Activated naive CD8-positive, alpha-beta T cell treated with anti-CD3 and anti-CD28 coated beads, Interleukin-2, amount 50 U/mL, for 24 hours (primary cell): Measurements from ENCODE around the gene GAGE1.
"Not testable (repeated sequence)": the region's sequence is repeated elsewhere in the genome, so short reads cannot be mapped to it uniquely, and the experiment has no call there.

Source experiments
- ATAC-seq: fragments of 150-1000 bp; cut with Tn5 transposase; one replicate; pipeline ENCODE4 v1.10.0; 2021
- DNase-seq: peaks from one replicate; pipeline ENCODE4 v3.0.0; 2021
- H3K27ac Mint-ChIP-seq: one replicate; pipeline ENCODE4 v1.8.0; 2021; ENCODE audit warnings: mild to moderate bottlenecking, mixed read lengths
- H3K27me3 Mint-ChIP-seq: one replicate; pipeline ENCODE4 v1.8.0; 2021; ENCODE audit warnings: mixed read lengths
- H3K36me3 Mint-ChIP-seq: one replicate; pipeline ENCODE4 v1.8.0; 2021; ENCODE audit warnings: low read depth, mixed read lengths
- H3K4me1 Mint-ChIP-seq: one replicate; pipeline ENCODE4 v1.8.0; 2021; ENCODE audit warnings: mixed read lengths
- H3K4me3 Mint-ChIP-seq: one replicate; pipeline ENCODE4 v1.8.0; 2021; ENCODE audit warnings: mild to moderate bottlenecking, moderate library complexity, mixed read lengths
- H3K9me3 Mint-ChIP-seq: one replicate; pipeline ENCODE4 v1.8.0; 2021; ENCODE audit warnings: mixed read lengths

GAGE1 gene, protein sequence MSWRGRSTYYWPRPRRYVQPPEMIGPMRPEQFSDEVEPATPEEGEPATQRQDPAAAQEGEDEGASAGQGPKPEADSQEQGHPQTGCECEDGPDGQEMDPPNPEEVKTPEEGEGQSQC

GRCh38 chrX:49598720-49599119 is at the start of gene GAGE1:
Gene GAGE1 (plus strand): TSS chrX:49599020. CDS start chrX:49600175, 1,155 bp downstream.
- not testable (repeated sequence) for H3K27ac Mint-ChIP-seq, DNase-seq, H3K4me1 Mint-ChIP-seq, H3K36me3 Mint-ChIP-seq, H3K9me3 Mint-ChIP-seq, H3K4me3 Mint-ChIP-seq, ATAC-seq, H3K27me3 Mint-ChIP-seq

DNA sequence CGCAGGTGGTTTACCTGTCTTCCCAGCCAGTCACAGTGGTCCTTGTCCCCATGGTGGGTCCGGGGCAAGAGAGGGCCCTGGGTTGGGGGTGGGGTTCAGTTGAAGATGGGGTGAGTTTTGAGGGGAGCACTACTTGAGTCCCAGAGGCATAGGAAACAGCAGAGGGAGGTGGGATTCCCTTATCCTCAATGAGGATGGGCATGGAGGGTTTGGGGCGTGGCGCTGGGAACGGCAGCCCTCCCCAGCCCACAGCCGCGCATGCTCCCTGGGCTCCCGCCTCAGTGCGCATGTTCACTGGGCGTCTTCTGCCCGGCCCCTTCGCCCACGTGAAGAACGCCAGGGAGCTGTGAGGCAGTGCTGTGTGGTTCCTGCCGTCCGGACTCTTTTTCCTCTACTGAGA is 47.8 kb upstream of the GAGE1 start, which contains the start of gene GAGE12E:
Gene GAGE12E (plus strand): TSS at position 301 of the 400 bp plus-strand sequence. CDS start 1,155 bp downstream, outside the sequence.
- not testable (repeated sequence) for H3K9me3 Mint-ChIP-seq, H3K4me3 Mint-ChIP-seq, ATAC-seq, H3K27me3 Mint-ChIP-seq, H3K27ac Mint-ChIP-seq, H3K4me1 Mint-ChIP-seq, DNase-seq, H3K36me3 Mint-ChIP-seq

GRCh38 chrX:49560542-49560941 is 38.3 kb upstream of the GAGE1 start, which contains the start of gene GAGE12F:
Gene GAGE12F (plus strand): TSS chrX:49560842. CDS start chrX:49561997, 1,155 bp downstream.
- H3K27ac Mint-ChIP-seq, H3K9me3 Mint-ChIP-seq, H3K27me3 Mint-ChIP-seq, H3K4me3 Mint-ChIP-seq, DNase-seq, H3K36me3 Mint-ChIP-seq, H3K4me1 Mint-ChIP-seq, ATAC-seq: not testable (repeated sequence)

DNA sequence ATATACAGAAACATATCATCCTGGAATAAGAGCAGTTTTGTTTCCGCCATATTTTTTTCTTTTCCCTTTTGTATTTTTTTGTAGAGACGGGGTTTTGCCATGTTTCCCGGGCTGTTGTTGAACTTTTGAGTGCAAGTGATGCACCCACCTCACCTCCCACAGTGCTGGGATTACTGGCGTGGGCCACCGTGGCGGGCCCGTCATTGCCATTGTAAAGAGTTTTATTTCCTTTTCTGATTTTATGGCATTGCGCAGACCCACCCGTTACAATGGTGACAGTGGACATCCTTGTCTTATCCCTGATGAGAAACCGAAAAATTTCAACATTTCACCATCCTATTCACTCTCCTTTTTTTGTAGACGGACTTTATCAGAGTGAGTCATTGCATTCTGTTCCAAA is 30.1 kb upstream of the GAGE1 start:
- H3K4me1 Mint-ChIP-seq, H3K27me3 Mint-ChIP-seq, H3K27ac Mint-ChIP-seq, ATAC-seq, H3K36me3 Mint-ChIP-seq, DNase-seq, H3K9me3 Mint-ChIP-seq, H3K4me3 Mint-ChIP-seq: not testable (repeated sequence)

DNA sequence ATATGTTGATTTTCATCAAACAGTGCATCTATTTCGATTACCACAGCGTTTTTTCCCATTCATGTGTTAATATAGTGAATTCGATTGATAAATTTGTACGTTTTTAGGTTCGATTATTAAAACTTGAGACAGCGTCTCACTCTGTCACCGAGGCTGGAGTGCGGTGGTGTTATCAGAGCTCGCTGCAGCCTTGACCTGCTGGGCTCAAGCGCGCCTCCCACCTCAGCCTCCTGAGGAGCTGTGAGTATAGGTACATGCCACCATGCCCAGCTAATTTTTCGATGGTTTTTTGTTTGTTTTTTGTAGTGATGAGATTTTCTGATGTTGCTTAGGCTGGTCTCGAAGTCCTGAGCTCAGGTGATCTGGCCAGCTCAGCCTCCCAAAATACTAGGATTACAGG is 29.7 kb upstream of the GAGE1 start:
- H3K36me3 Mint-ChIP-seq, H3K27ac Mint-ChIP-seq, H3K4me3 Mint-ChIP-seq, H3K27me3 Mint-ChIP-seq, DNase-seq, H3K4me1 Mint-ChIP-seq, H3K9me3 Mint-ChIP-seq, ATAC-seq: not testable (repeated sequence)

DNA sequence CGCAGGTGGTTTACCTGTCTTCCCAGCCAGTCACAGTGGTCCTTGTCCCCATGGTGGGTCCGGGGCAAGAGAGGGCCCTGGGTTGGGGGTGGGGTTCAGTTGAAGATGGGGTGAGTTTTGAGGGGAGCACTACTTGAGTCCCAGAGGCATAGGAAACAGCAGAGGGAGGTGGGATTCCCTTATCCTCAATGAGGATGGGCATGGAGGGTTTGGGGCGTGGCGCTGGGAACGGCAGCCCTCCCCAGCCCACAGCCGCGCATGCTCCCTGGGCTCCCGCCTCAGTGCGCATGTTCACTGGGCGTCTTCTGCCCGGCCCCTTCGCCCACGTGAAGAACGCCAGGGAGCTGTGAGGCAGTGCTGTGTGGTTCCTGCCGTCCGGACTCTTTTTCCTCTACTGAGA is 28.7 kb upstream of the GAGE1 start, which contains the start of gene GAGE12G:
Gene GAGE12G (plus strand): TSS at position 301 of the 400 bp plus-strand sequence. CDS start 1,155 bp downstream, outside the sequence.
- H3K36me3 Mint-ChIP-seq, ATAC-seq, H3K4me1 Mint-ChIP-seq, H3K9me3 Mint-ChIP-seq, H3K4me3 Mint-ChIP-seq, H3K27ac Mint-ChIP-seq, DNase-seq, H3K27me3 Mint-ChIP-seq: not testable (repeated sequence)

- DNase-seq, H3K9me3 Mint-ChIP-seq, H3K36me3 Mint-ChIP-seq, ATAC-seq, H3K4me3 Mint-ChIP-seq, H3K27ac Mint-ChIP-seq, H3K4me1 Mint-ChIP-seq, H3K27me3 Mint-ChIP-seq: not testable (repeated sequence)
These were observed 19.2 kb upstream of the GAGE1 start, which contains the start of gene GAGE12H for GRCh38 chrX:49579649-49580048. Gene GAGE12H (plus strand): TSS chrX:49579949. CDS start chrX:49581104, 1,155 bp downstream.

DNA sequence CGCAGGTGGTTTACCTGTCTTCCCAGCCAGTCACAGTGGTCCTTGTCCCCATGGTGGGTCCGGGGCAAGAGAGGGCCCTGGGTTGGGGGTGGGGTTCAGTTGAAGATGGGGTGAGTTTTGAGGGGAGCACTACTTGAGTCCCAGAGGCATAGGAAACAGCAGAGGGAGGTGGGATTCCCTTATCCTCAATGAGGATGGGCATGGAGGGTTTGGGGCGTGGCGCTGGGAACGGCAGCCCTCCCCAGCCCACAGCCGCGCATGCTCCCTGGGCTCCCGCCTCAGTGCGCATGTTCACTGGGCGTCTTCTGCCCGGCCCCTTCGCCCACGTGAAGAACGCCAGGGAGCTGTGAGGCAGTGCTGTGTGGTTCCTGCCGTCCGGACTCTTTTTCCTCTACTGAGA is 9.6 kb upstream of the GAGE1 start, which contains the start of gene GAGE2A:
Gene GAGE2A (plus strand): TSS at position 301 of the 400 bp plus-strand sequence. CDS start 1,155 bp downstream, outside the sequence.
- not testable (repeated sequence) for H3K4me1 Mint-ChIP-seq, H3K27ac Mint-ChIP-seq, H3K27me3 Mint-ChIP-seq, DNase-seq, ATAC-seq, H3K4me3 Mint-ChIP-seq, H3K36me3 Mint-ChIP-seq, H3K9me3 Mint-ChIP-seq

GRCh38 chrX:49589769-49590478 is 8.9 kb upstream of the GAGE1 start:
- H3K4me3 Mint-ChIP-seq, H3K27ac Mint-ChIP-seq, H3K4me1 Mint-ChIP-seq, ATAC-seq, H3K27me3 Mint-ChIP-seq, H3K36me3 Mint-ChIP-seq, H3K9me3 Mint-ChIP-seq: not testable (repeated sequence)
- DNase-seq, result peak; percentile 1

DNA sequence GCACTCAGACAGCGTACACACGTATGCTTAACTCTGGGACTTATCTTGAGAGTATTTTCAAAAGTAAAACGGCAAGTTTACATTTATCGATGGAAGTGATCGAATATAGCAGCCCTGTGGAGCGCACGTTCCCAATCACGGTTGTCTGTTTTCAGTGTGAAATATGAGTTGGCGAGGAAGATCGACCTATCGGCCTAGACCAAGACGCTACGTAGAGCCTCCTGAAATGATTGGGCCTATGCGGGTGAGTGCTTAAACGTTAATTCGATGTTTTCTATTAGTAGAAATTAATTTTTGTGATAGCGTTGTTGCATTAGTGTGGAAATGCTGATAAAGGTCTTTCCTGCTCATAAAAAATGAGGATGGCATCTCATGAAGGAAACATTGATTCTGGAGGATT is 8.3 kb upstream of the GAGE1 start:
- H3K9me3 Mint-ChIP-seq, H3K27me3 Mint-ChIP-seq, DNase-seq, H3K4me1 Mint-ChIP-seq, H3K27ac Mint-ChIP-seq, H3K4me3 Mint-ChIP-seq, H3K36me3 Mint-ChIP-seq, ATAC-seq: not testable (repeated sequence)

GRCh38 chrX:49610718-49611310 is 12.0 kb downstream of the GAGE1 start:
- no peak overlapping the region for H3K27ac Mint-ChIP-seq
- DNase-seq (no peak), ATAC-seq (no peak)
- H3K4me3 Mint-ChIP-seq, result no peak overlapping the region
- no peaks in the 10 kb centered on the region for H3K4me1 Mint-ChIP-seq
- H3K36me3 Mint-ChIP-seq, result no peaks in the 10 kb centered on the region
- H3K27me3 Mint-ChIP-seq, result no peaks in the 10 kb centered on the region
- H3K9me3 Mint-ChIP-seq, result no peaks in the 10 kb centered on the region

DNA sequence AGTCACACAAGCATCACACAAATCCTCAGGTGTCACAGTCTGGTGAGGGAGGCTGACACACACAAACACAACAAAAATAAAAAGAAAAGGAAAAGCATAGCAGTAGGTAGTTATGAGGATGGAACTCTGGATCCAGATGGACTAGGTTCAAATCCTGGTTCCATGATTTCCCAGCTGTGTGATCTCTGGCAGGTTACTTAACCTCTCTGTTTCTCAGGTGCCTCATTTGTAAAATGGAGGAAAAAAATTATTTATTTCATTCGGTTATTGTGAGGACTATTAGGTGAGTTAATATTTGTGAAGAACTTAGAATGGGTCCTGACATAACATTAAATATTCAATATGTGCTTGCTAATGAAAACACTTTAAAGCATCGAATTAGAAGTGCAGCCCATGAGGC is 19.8 kb downstream of the GAGE1 start:
- Mint-ChIP-seq H3K9me3 (no peaks in the 10 kb centered on the region), H3K36me3 (no peaks in the 10 kb centered on the region), H3K4me1 (no peaks in the 10 kb centered on the region), H3K27me3 (no peaks in the 10 kb centered on the region), H3K27ac (no peak overlapping the region), H3K4me3 (no peak overlapping the region)
- ATAC-seq, result no peak
- no peak for DNase-seq

- no peak overlapping the region for H3K27ac Mint-ChIP-seq
- DNase-seq (peak; percentile 29), ATAC-seq (no peak)
- H3K36me3 Mint-ChIP-seq, result no peaks in the 10 kb centered on the region
- peaks cover 2% of the 10 kb centered on the region for H3K27me3 Mint-ChIP-seq
- H3K4me3 Mint-ChIP-seq, result peak overlapping the region; percentile 51
- peaks cover 3% of the 10 kb centered on the region for H3K9me3 Mint-ChIP-seq
- no peaks in the 10 kb centered on the region for H3K4me1 Mint-ChIP-seq
These were observed 28.4 kb downstream of the GAGE1 start for GRCh38 chrX:49627086-49627777.

DNA sequence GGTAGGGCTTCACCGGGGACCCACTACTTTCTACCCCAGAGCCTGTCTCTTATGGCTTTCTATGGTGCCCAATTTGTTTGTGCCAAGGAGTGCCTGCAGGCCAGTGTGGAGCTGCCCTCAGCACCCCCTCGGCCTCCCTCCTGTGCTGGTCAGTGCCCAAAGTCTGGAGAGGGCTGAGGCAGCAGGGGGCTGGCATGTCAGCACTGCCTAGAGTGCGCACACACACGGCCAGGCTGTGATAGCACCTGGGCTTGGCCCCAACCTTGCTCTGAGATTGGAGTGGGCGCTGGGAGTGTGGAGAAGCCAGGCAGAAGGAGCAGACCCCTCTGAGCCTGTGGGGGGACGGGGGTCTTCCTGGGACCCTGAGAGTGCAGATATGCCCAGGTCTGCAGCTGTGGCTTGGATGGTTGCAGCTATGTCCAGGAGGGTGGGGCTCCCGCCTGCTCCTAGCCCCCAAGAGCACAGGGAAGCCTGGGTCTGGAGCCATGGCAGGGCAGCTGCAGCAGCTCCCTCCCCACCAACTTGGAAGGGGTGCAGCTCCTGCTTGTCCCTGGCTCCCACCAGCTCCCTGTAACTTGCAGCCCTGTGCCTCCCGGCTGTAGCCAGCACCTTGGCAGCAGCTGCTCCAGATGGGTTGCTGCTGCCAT is 46.3 kb downstream of the GAGE1 start:
- H3K4me1 Mint-ChIP-seq, result no peaks in the 10 kb centered on the region
- no peaks in the 10 kb centered on the region for H3K9me3 Mint-ChIP-seq
- no peak for DNase-seq
- no peak overlapping the region for H3K27ac Mint-ChIP-seq
- H3K36me3 Mint-ChIP-seq, result no peaks in the 10 kb centered on the region
- no peak overlapping the region for H3K4me3 Mint-ChIP-seq
- ATAC-seq, result no peak
- no peaks in the 10 kb centered on the region for H3K27me3 Mint-ChIP-seq
